LHCN-M2 (cell line): ENCODE data around the gene PPRC1. TPM values are rescaled to one million over a fixed set of nuclear protein-coding genes. Genes with fewer than 3 reads are reported as not detected.
"Not testable (repeated sequence)": the region's sequence is repeated elsewhere in the genome, so short reads cannot be mapped to it uniquely, and the experiment has no call there.

ENCODE experiments used
- DNase-seq: peaks from one replicate; pipeline ENCODE4 v3.0.0-alpha.2; 2012; ENCODE audit warnings: low read depth
- total RNA-seq: library from RNA; depleted of rRNA; stranded (reverse); fragments of >200 nt; gene quantifications from 2 replicates; pipeline ENCODE4 v1.2.3, GENCODE V29; 2014

The PPRC1 gene
- total RNA-seq, 1 experiment from 2014 or later: 23.1 TPM

DNA sequence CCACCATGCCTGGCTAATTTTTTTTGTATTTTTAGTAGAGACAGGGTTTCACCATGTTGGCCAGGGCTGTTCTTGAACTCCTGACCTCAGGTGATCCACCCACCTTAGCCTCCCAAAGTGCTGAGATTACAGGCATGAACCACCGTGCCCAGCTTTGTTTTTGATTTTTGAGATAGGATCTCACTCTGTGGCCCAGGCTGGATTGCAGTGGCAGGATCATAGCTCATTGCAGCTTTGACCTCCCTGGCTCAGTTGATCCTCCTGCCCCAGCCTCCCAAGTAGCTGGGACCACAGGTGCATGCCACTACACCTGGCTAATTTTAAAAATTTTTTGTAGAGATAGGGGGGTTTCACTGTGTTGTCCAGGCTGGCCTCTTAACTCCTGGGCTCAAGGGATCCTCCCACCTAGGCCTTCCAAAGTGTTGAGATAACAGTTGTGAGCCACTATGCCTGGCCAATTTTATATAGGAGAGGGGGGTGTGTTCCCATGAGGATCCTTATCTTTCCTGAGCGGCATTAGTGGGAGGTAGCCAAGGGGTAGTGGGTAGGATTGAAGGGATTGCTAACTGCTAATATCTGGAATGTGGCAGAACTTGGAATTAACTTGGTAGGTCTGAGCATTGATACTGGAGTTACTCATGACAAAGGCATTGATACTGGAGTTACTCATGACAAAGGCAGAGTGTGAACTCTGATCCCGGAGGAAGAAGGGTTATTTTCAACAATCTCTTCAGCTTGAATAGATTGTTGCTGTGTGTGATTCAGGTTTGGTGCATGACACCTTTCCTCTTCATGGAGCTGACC, 18.3 kb downstream of the PPRC1 start:
- peak; percentile 80 for DNase-seq

DNA sequence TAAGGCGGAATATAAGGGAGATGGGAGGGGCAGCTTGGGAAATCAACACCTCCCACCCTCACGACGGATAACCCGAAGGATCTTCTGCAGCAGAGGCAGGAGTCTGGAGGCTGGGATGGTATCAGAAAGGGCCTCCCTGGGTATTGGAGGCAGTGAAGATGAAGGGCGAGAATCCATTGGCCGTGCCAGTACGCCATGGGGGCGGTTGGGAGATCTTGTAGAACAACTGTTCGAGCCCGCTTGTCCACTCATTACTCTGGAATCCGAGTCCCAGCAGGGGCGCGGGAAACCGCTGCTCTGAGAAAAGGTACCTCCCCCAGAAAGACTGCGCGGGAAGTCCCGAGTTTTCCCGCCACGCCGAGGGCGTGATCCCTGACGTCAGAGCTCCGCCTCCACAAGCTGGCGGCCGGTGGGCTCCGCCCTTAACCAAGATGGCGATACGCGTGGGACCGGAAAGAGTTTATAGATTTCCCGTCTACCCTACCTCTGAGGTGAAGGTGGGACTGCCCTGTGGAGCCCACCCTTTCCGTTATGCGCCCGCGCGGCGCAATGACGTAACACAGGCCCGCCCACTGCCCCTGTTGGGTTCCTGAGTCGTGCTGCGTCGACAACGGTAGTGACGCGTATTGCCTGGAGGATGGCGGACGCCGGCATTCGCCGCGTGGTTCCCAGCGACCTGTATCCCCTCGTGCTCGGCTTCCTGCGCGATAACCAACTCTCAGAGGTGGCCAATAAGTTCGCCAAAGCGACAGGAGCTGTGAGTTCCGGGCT, 19.1 kb downstream of the PPRC1 start, which contains the start of gene NOLC1:
NOLC1 (plus strand) TSS at position 616 of the 771 bp plus-strand sequence; CDS start at position 638, 22 bp downstream.
- peak; percentile 99 for DNase-seq

DNA sequence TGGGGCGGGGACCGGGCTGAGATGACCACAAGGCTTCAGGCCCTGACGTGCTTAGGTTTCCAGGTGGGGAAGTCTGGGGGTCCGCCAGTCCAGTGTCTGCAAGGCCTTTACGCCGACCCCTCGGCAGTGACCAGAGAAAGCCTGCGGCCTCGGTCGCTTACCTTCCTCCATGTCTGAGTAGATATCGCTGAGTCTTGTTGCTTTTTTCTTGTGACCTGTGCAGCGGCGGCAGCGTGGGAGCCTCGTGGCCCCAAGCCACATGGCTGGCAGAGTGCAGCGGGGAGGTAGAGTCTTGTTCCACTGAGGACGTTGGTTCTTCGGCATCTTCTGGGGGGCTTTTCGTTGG, 19.7 kb downstream of the PPRC1 start:
- no peak for DNase-seq

DNA sequence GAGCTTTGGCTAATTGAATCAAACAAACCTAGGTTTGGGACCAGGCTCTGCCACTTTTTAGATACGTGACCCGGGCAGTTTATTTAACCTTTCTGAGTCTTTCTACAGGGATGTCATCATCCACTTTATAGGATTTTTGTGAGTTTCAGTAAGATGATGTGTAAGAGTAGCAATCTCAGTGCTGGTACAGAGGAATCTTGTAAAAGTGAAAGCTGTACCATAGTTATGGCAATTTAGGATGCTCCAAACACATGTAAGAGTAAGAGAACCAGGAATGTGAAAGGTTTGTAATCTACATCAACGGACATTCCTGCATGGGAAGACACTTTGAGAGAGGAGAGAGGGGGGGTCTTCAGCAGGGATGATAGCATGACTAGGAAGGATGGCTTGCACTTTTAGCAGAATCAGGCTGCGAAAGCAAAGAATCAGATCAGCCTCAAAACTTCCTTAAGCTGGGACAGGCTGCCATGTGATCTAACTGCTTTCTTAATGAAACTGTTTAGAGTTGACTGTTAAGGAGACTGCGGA, 20.3 kb downstream of the PPRC1 start:
- no peak for DNase-seq

DNA sequence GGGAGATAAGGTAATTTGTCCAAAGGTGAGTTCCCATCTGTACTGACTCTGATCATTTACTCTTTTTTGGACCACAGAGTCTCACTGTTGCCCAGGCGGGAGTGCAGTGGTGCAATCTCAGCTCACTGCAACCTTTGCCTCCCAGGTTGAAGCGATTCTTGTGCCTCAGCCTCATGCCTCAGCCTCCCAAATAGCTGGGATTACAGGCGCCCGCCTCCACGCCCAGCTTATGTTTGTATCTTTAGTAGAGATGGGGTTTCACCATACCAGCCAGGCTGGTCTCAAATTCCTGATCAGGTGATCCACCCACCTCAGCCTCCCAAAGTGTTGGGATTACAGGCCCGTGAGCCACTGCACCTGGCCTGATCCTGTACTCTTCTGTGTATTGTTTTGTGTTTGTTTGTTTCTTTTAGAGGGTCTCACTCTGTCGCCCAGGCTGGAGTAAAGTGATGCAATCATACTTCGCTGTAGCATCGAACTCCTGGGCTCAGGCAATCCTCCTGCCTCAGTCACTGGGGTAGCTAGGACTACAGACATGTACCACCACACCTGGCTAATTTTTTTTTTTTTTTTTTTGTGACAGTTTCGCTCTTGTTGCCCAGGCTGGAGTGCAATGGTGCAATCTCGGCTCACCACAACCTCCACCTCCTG, 21.8 kb downstream of the PPRC1 start:
- no peak for DNase-seq

DNA sequence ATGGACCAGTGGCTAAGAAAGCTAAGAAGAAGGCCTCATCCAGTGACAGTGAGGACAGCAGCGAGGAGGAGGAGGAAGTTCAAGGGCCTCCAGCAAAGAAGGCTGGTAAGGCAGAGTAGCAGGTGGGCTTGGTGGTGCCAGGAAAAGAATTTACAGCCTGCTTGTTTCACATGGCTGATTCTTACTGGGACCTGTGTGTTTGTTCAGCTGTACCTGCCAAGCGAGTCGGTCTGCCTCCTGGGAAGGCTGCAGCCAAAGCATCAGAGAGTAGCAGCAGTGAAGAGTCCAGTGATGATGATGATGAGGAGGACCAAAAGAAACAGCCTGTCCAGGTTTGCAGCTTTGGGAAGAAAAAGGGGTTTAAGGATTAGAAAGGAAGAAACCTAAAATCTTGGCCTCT, 24.4 kb downstream of the PPRC1 start:
- DNase-seq: no peak

DNA sequence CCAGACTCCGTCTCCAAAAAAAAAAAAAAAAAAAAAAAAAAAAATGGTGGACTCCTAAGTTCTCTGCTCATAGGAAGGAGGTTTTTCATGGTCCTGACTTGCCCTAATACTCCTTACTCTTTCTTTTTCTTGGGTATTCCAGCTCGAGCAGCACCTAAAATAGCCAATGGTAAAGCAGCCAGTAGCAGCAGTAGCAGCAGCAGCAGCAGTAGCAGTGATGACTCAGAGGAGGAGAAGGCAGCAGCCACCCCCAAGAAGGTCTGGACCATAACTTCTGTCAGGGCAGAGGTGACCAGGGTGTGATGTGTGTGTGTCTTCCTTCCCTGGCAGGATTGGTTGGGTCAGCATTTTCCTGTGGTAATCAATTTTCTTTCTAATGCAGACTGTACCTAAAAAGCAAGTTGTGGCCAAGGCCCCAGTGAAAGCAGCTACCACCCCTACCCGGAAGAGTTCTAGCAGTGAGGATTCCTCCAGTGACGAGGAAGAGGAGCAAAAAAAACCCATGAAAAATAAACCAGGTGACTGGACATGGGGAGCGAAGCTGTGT, 26.3 kb downstream of the PPRC1 start:
- peak; percentile 19 for DNase-seq

DNA sequence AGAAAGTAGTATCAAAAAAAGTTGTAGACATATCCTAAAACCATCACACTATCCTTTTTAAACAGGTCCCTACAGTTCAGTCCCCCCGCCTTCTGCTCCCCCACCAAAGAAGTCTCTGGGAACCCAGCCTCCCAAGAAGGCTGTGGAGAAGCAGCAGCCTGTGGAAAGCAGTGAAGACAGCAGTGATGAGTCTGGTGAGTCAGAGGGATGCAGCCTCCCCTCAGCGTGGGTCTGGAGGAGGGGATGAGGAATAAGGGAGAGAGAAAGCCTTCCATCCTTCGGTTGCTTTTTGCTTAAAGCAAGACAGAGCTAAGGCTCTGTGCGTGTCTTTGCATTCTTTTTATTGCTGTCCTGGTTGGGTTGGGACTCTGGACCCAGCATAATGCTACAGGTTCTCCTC, 27.0 kb downstream of the PPRC1 start:
- DNase-seq: no peak

DNA sequence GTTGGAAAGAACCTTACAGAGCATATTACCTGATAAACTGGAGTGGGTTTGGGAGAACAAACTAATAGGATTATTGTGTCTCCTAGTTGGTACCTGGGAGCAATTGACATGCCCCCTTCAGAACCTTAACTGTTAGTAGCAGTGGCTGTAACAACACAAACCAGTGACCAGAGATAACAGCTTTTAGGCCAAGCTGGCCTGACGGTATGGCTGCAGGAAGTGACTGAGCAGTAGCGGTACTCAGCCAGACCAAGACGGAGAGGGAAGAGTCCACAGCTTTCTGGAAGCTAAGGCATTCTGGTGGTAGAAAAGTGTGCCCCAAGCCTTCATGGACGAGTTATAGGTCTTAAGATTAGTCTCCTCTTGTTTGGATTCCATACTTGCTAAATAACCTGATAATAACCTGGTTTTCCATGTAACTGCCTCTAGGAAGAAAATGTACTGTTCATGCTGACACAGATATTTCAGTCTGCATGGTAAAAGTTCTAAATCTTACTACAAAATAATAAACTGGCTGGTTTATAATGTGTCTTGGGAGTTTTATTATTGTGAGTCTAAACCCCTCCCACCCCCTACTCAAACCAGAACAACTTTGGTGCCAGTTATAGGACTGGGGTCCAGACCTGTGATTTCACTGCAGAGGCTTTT, 30.6 kb downstream of the PPRC1 start:
- no peak for DNase-seq

DNA sequence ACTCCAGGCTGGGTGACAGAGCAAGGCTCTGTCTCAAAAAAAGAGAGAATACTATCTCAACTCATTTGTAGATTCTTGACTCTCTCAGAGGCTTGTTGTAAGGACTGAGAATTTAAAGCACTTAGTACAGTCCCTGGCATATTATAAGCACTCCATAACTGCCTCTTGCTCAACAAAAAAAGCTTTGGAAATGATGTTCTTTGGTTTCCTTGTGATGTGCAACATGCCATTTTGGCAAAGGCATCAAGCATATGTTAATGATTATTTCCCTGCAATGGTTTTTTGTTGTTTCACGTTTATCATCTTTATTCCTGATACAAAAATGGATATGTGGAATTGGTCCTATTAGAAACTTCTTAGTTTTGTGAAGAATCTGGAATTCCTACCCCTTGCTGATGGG, 35.0 kb downstream of the PPRC1 start:
- no peak for DNase-seq

DNA sequence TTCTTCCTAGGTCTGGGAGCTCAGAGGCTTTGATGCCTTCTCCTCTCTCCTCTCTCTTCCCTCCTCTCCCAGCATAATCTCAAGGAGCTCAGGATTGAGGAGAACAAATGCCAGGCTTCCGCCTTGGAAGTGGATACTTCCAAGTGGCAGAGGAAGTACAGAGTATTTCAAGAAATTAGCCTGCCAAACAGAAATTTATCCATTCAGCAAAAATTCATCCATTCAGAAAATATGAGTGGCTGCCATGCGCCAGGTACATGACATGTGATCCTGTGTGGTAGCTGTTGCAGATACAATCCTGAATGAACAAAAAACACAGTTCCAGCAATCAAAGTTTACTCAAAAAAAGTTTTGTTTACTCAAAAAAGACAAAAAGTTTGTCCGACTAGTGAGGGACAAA, 37.8 kb downstream of the PPRC1 start:
- no peak for DNase-seq

DNA sequence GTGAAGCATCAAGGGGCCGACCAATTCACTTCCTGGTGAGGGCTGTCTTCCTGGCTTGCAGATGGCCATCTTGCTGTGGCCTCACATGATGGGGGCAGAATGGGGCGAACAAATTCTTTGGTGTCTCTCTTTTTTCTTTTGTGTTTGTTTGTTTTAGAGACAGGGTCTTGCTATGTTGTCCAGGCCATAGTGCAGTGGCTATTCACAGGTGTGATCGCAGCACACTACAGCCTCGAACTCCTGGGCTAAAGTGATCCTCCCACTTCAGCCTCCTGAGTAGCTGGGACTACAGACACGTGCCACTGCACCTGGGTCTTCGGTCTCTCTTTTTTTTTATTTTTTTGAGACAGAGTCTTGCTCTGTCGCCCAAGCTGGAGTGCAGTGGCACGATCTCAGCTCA, 39.4 kb downstream of the PPRC1 start:
- DNase-seq: no peak

DNA sequence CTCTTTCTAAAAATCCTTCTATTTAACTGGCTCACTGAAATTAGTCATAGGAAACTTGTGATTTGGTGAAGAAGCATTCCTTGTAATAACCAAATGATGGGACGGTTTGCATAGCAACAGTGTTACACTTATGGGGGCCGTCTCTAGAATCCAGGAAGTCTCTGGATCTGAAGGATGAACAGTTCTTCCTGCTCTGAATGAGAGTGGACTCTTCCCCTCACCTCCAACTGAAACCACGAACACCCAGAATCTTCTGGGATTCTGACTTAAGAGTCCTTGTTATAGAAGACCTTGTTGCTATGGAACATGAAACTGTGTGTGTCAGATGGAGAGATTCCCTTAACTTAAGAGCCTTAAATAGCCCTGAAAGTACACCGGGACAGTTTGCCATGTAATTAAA, 42.6 kb downstream of the PPRC1 start:
- peak; percentile 74 for DNase-seq

DNA sequence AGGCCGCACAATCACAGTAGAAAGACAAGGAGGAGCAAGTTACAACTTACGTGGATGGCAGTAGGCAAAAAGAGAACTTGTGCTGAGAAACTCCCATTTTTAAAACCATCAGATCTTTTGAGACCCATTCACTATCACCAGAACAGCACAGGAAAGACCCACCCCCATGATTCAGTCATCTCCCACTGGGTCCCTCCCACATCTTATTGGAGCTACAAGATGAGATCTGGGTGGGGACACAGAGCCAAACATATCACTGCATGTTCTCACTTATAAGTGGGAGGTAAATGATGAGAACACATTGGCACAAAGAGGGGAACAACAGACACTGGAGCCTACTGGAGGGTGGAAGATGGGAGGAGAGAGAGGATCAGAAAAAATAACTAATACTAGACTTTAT, 51.8 kb downstream of the PPRC1 start:
- DNase-seq: no peak

DNA sequence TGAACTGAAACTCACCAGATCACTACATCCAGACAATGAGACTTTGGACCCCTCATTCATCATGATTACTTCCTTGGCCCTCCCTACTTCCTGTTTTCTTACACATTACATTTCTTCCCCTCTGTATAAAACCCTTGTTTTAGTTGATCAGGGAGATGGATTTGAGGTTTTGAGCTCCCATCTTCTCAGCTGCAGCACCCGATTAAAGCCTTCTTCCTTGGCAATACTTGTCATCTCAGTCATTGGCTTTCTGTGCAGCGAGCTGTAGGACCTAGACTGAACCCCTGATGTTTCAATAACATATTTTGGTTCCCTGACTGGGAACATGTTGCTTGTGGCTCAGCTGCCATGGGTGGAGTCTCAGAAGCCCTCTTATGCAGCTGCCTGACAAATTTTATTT, 52.4 kb downstream of the PPRC1 start:
- DNase-seq: no peak

DNA sequence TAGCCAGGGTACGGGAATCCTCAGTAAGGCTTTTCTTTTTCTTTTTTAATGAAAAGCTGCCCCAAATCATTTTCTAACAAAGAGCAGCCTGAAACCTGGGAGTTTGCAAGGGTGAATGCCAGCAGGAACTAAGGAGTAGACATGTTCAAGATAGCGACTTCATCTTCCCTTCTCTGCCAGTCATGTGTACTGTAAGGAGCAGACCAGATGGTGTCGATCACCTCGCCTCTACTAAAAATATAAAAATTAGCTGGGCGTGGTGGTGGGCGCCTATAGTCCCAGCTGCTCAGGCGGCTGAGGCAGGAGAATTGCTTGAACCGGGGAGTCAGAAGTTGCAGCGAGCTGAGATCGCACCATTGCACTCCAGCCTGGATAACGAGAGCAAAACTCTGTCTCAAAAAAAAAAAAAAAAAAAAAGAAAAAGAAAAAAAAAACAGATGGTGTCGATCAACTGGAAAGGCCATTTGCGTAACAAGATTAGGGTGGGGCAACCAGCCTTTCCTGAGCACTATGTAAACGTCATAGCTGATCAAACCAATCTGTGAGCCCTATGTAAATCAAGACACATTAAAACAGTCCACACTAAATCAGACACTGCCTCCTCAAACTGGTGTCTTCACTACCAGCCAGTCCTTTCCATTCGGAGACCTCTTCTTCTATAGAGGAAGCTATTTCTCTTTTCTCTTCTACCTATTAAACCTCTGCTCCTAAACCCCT, 53.1 kb downstream of the PPRC1 start:
- no peak for DNase-seq

DNA sequence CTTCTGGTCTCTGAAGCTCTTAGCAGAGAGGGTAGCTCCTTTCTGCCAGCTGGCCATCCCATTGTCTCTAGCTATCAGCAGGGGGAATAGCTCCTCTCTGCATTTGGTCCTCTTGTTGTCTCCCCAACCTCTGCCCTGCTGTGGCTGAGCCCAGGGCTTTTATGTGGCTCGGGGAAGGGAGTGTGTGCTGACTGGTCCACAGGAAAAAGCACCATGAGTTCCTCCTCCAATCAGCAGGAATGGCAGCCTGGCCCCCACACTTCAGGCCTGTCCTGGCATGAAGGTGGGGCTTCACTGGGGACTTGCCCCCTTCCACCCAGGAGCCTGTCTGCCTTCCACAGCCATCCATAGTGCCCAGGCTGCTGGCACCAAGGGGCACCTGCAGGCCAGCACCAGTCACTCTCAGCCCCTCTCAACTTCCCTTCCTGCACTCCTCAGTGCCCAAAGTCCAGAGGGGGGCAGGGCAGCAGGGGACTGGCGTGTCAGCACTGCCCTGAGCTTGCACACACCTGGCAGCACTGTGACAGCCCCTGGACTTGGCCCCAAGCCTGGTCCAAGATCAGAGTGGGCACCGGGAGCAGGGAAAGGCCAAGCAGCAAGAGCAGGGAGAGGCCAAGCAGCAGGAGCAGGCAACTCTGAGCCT, 55.6 kb downstream of the PPRC1 start:
- DNase-seq: no peak

DNA sequence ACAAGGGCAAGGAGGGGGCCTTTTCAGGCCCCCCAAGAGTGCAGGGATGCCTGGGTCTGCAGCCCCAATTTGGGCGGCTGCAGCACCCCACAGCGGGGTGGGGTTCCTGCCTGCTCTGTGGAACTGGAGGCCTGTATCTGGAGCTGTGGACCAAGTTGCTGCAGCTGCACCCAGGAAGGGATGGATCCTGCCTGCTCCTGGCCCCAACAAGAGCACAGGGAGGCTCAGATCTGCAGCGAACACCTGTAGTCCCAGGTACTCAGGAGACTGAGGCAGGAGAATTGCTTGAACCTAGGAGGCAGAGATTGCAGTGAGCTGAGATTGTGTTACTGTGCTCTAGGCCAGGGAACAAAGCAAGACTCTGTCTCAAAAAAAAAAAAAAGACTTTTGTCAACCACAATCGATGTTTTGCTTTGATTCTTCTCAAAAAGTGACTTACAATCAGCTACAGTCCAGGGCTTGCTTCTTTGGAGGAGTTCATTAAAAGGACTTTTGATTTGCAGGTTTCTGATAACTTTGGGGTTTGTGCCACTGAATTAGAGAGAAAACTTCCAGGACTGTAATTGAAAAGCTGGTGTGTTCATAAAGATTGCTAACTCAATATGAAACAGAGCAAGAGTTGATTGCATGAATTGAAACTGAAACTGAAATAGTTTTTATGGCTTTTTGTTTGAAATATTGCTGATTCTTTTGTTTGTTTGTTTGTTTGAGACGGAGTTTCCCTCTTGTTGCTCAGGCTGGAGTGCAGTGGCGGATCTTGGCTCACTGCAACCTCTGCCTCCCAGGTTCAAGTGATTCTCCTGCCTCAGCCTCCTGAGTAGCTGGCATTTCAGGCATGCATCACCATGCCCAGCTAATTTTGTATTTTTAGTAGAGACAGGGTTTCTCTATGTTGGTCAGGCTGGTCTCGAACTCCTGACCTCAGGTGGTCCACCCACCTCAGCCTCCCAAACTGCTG, 56.4 kb downstream of the PPRC1 start:
- not testable (repeated sequence) for DNase-seq

DNA sequence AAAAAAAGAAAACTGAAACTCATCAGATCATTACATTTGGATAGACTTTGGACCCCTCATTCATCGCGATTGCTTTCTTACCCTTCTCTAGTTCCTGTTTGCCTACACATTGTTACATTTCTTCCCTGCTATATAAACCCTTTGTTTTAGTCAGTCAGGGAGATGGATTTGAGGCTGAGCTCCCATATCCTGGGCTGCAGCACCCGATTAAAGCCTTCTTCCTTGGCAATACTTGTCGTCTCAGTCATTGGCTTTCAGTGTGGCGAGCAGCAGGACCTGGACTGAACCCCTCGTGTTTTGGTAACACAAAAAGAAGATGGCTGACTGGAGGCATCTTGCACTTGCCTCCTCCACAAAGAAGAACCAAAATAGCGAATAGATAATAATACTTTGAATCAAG, 59.1 kb downstream of the PPRC1 start:
- DNase-seq: no peak
